ENCODE results near the gene CAPRIN1.

The CAPRIN1 gene

DNA sequence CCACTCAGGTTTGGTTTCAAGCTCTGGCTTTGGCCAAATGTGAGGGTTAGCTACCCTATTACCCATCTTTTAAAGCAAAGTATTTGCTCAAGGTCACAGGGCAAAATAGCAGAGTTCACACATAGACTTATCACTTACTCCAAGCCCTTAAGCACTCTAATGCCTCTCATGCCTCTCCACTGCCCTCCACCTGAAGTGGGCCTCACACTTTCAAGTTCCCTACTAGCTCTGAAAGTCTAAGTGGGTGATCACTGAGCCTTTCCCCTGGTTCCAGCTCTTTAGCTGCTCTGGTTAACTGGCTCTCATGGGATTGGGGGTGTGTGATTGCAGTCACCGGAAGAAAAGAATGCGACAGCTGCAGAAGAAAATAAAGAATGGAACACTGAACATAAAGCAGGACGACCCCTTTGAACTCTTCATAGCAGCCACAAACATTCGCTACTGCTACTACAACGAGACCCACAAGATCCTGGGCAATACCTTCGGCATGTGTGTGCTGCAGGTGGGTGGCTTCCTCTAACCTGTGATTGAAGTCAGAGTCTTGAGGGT is 60.3 kb downstream of the CAPRIN1 start:
- TF ChIP-seq CTCF (IDR thresholded peaks at IDR 0.05) = no peak

DNA sequence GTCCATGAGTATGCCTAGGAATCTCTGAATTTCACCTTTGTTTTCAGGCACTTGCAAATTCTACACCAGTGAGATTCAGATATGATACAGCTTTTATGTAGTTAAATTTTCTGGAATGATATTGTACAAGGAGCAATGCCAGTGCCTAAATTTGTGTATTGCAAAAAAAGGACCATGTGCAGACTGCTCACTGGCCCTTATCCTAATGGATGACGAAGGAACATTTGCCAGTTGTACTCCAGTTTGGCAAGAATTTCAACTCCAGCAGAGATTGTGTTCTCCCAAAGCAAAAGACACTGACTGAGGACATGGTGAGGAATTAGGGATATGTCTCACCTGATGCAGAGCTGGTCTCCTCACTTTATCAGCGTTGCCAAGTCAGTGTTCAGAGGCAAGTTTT is 62.5 kb downstream of the CAPRIN1 start:
- no peak for TF ChIP-seq CTCF (IDR thresholded peaks at IDR 0.05)

DNA sequence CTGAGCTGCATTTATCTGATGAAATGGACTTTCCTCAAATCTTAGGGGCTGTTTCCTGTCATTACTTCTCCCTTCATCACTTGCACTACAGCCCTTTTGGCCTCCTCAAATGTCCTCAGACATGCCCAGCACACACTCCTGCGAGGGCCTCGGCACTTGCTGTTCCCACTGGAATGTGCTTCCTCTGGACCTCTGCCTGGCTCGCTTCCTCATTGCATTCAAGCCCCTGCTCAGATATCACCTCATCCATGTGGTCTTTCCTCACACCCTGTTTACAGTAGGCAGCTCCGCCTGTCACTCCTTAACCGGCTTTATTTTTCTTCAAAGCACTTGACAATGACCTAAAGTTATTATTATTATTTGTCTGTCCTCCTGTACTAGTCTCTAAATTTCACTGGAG is 62.9 kb downstream of the CAPRIN1 start:
- no peak for TF ChIP-seq CTCF (IDR thresholded peaks at IDR 0.05)

DNA sequence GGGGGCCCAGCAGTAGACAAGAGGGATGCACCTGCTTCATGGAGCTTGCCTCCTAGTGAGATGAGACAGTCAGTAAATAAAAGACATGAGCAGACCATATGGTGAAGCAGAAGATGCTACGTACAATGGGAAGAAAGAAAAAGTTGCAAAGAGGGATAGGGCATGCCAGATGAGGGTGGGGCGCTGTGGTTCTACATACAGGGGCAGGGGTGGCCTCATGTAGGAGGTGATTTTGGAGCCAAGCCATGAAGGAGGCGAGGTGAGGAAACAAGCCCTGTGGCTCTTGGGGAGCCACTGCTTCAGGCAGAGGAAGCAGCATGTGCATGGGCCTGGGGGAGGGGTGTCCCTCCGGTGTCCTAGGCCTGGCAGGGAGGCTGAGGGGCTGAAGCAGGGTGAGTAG is 69.1 kb downstream of the CAPRIN1 start:
- TF ChIP-seq CTCF (IDR thresholded peaks at IDR 0.05) = no peak

DNA sequence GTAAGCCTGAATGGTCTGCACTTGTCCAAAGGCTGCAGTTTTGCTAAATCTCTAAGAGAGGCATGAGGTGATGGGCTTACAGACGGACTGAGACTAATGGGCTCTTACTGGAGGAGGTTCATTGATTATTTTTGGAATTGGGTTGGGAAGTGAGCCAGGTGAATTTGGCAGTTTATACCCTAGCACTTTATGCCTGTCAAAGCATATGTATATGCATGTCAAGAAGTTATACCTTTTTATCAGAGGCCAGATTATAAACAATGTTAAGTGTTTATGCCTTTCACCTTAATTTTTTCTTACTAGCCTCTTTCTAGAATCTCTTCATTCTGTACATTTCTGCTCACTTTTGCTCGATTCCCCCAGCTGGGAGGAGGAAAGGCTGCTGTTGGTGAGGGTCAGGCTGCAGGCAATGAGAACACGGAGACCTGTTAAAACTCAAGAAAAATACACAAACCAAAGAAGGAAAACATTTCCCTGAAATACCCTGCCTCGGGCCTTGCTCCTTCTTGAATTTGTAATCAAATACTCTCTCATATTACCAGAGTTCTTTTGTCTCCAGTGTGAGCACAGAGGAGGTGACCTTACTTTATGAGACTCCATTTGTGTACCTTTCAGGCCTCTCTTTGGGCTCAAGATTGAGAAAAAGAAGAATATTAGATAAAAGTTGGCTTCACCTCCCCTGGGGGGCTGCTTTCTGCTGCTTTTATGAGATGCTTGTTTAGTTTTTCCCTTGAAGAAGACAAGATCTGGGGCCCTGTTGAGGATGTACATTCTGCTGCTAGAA is 73.5 kb downstream of the CAPRIN1 start:
- no peak for TF ChIP-seq CTCF (IDR thresholded peaks at IDR 0.05)

DNA sequence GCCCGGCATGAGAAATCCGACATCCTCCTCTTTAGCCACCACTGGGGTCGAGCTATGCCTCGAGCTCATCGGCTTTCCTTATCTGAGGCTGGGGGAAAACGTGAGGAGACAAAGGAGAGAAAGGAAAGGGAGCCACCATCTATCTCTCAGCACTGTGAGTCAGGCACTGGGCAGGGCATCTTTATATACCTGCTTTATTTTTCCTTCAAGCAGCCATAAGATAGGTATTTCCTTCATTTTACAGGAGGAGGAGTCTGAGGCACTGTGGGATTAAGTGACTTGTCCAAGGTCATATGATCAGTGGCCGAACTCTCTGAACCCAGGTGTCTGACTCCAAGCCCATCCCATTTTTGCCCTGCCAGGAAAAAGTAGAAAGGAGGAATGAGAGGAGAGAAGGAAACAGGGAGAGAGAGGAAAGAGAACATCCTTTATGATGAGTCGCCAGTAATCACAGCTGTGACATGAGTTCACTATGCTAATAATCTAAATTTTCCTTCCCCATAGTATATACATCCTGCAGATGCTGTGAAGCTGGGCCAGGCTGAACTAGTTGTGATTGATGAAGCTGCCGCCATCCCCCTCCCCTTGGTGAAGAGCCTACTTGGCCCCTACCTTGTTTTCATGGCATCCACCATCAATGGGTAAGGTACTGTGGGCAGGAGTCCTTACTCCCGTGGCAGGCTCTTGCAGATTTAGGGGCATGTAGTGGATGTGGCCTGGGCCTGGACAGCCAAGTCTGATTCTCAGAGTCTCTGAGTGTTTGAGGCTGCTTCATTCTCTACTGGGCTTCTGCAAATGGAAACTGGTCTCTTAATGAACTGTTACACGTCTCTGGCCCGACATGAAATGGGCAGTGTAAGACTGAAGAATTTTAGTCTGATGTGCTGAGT is 75.7 kb downstream of the CAPRIN1 start:
- no peak for TF ChIP-seq CTCF (IDR thresholded peaks at IDR 0.05)

DNA sequence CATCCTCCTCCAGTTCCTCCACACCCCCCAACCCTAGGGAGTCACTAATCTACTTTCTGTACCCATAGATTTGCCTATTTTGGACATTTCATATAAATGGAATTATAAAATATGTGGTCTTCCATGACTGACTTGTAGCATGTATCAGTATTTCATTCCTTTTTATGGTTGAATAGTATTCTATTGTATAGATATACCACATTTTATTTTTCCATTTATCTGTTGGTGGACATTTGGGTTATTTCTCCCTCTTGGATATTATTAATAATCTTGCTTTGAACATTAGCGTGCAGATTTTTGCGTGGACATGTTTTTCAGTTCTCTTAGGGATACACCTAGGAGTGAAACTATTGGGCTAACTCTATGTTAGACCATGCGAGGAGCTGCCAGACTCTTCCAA is 77.3 kb downstream of the CAPRIN1 start:
- TF ChIP-seq CTCF (IDR thresholded peaks at IDR 0.05) = no peak

All from LNCAP (cell line).